Upper lobe of left lung (tissue), 6 donors: ENCODE data around the gene SIM1. TPM values are rescaled to one million over a fixed set of nuclear protein-coding genes. Genes with fewer than 3 reads are reported as not detected.

Experiments used
- ATAC-seq, 2 donors: fragments of 200-7000 bp; cut with Tn5 transposase; one replicate each; pipeline ENCODE4 v1.9.1; 2022; ENCODE audit warnings: mild to moderate bottlenecking in 2 of 2, moderate library complexity in 2 of 2; ENCODE audit not compliant: low FRiP score in 2 of 2
- DNase-seq, 2 donors: peaks; one replicate each; pipeline ENCODE4 v3.0.0-alpha.2; 2019 to 2020
- H3K27ac ChIP-seq, 4 donors: fragments of 200-600 bp; sonication (generic); one replicate each; pipeline ENCODE4 v1.5.1; 2016 to 2019
- H3K27me3 ChIP-seq, 4 donors: fragments of 200-600 bp; sonication (generic); one replicate each; pipeline ENCODE4 v1.5.1; 2017 to 2019
- H3K36me3 ChIP-seq, 4 donors: fragments of 200-600 bp; sonication (generic); one replicate each; pipeline ENCODE4 v1.5.1; 2016 to 2019
- H3K4me1 ChIP-seq, 4 donors: fragments of 200-600 bp; sonication (generic); one replicate each; pipeline ENCODE4 v1.5.1; 2018 to 2019
- H3K4me3 ChIP-seq, 4 donors: fragments of 200-600 bp; sonication (generic); one replicate each; pipeline ENCODE4 v1.5.1; 2017 to 2019; ENCODE audit warnings: mild to moderate bottlenecking in 2 of 4, moderate library complexity in 1 of 4
- H3K9me3 ChIP-seq, 4 donors: fragments of 200-600 bp; sonication (generic); one replicate each; pipeline ENCODE4 v1.5.1; 2018 to 2019
- EP300 ChIP-seq, 4 donors: sonication (generic); formaldehyde crosslinking; IDR thresholded peaks; one replicate each; pipeline ENCODE4 v1.5.1; 2017; ENCODE audit warnings: antibody characterized with exemption in 4 of 4, control low read depth in 2 of 4
- POLR2A ChIP-seq, 4 donors: fragments of 450-650 bp; IDR thresholded peaks; one replicate each; pipeline ENCODE4 v1.5.1; 2016 to 2017; ENCODE audit warnings: antibody characterized with exemption in 4 of 4, mild to moderate bottlenecking in 2 of 4
- POLR2AphosphoS5 ChIP-seq, 2 donors: sonication (generic); formaldehyde crosslinking; IDR thresholded peaks; one replicate each; pipeline ENCODE4 v1.5.1; 2017; ENCODE audit warnings: antibody characterized with exemption in 2 of 2
- WGBS, 2 donors: methylation state at CpG; one replicate each; pipeline ENCODE4 v1.1.5; 2017 to 2018; 5-methylcytosine and 5-hydroxymethylcytosine counted together
- total RNA-seq, 6 donors: library from RNA; depleted of rRNA in 4 of 6; stranded (reverse); fragments of >200 nt in 4 of 6; gene quantifications; one replicate each; pipeline versions ENCODE4 v1.1.0 to v1.2.1, GENCODE V29; 2016 to 2021
- TF ChIP-seq, protein P1 (sequence below), 6 experiments: fragments of 450-650 bp in 4 of 6; fragments of 200-600 bp in 2 of 6; sonication (generic) in 2 of 6; IDR thresholded peaks; one replicate each; pipeline ENCODE4 v1.5.1; 2016 to 2019; ENCODE audit warnings: antibody characterized with exemption in 6 of 6
- donor health status: DM: no; HTN: no; CAD: no; lungs with moderate emphysema.
- donor health status: DM: no; HTN: yes; CAD: no; lungs with severe emphysema.

The SIM1 gene
- total RNA-seq, 6 donors from 2014 or later, result not detected

DNA sequence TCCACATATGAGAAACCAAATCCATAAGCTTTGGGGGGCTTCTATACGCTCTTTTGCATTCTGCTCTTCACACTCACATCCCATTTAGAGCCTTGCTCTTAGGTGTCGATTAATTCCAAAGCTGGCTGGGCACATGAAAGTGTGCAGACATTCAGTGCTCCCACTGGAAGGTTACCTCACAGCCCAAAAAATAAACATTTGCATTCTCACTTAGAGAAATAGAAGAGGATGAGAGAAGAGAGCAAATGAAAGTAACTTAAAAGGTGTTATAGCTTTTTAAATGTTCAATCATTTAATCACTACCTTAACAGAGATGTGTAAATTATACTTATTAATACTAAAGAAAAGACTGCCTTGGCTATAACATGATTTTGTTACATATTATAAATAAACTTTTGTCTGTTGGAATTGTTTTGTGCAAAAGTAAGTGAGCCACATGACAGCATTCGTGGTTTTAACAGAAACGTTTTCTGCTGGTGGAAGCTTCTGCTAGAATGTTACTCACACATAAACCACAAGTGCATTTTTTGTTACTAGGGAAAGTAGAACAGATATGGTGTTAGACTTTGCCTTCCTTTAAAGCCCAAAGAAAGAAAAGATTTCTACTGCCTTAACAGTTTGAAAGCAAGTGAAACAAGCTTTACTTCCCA lies 116.7 kb downstream of the SIM1 start:
- Histone ChIP-seq H3K27ac (no peak overlapping the region), H3K4me3 (no peak overlapping the region), H3K4me1 (no peaks in the 10 kb centered on the region), H3K27me3 (no peaks in the 10 kb centered on the region), H3K36me3 (no peaks in the 10 kb centered on the region), H3K9me3 (no peaks in the 10 kb centered on the region)
- no peak for TF ChIP-seq POLR2A (IDR thresholded peaks at IDR 0.05)
- TF ChIP-seq, protein P1, sequence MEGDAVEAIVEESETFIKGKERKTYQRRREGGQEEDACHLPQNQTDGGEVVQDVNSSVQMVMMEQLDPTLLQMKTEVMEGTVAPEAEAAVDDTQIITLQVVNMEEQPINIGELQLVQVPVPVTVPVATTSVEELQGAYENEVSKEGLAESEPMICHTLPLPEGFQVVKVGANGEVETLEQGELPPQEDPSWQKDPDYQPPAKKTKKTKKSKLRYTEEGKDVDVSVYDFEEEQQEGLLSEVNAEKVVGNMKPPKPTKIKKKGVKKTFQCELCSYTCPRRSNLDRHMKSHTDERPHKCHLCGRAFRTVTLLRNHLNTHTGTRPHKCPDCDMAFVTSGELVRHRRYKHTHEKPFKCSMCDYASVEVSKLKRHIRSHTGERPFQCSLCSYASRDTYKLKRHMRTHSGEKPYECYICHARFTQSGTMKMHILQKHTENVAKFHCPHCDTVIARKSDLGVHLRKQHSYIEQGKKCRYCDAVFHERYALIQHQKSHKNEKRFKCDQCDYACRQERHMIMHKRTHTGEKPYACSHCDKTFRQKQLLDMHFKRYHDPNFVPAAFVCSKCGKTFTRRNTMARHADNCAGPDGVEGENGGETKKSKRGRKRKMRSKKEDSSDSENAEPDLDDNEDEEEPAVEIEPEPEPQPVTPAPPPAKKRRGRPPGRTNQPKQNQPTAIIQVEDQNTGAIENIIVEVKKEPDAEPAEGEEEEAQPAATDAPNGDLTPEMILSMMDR (IDR thresholded peaks at IDR 0.05), result no peak
- TF ChIP-seq EP300 (IDR thresholded peaks at IDR 0.05), result no peak
- TF ChIP-seq POLR2AphosphoS5 (IDR thresholded peaks at IDR 0.05), result no peak
- WGBS, 2 donors, result 48 to 57% methylated on average over 4 of the region's 4 CpGs
- ATAC-seq, result no peak
- DNase-seq, result no peak

DNA sequence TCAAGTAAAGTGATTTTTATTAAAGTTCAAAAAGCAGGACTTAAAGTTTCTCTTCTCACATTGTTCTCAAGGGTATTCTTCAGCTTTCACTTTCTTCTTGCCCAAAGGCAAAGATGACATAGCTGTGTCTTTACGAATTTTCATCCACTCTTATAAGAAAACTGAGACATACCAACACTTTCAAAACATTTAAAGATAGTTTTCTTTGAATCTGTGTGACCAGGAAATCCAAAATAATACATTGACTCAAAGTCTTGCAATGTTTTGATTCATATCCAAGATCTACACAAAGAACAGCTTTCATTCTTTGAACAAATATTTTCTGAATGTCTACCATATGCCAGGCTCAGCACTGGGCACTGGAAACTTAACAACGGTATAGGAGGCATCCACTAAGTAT lies 117.9 kb downstream of the SIM1 start:
- H3K36me3 ChIP-seq, result no peaks in the 10 kb centered on the region
- 59 to 62% methylated on average over 2 of the region's 2 CpGs for WGBS, 2 donors
- H3K27me3 ChIP-seq, result no peaks in the 10 kb centered on the region
- DNase-seq (no peak), ATAC-seq (no peak)
- no peaks in the 10 kb centered on the region for H3K4me1 ChIP-seq
- no peak overlapping the region for H3K4me3 ChIP-seq
- no peaks in the 10 kb centered on the region for H3K9me3 ChIP-seq
- TF ChIP-seq POLR2A (IDR thresholded peaks at IDR 0.05), result no peak
- TF ChIP-seq EP300 (IDR thresholded peaks at IDR 0.05), result no peak
- TF ChIP-seq, protein P1 (IDR thresholded peaks at IDR 0.05), result no peak
- no peak for TF ChIP-seq POLR2AphosphoS5 (IDR thresholded peaks at IDR 0.05)
- H3K27ac ChIP-seq, result no peak overlapping the region

DNA sequence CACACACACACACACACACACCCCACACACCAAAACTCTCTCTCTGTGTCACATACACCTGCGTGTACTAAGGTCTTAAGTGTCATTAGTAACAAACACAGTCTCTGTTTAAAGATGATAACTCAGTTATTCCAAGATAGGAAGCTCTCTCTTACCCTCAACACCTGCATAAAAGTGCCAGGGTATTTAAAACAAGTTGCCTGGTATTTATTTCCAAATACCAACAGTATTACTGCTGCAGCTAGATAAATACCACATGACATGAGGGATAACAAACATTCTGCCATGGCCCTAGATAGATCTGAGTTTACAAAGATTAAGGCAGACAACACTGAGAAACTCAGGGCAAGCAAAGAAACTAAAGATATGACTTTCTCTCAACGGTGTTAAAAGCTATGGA lies 118.5 kb downstream of the SIM1 start:
- TF ChIP-seq, protein P1 (IDR thresholded peaks at IDR 0.05), result no peak
- no peak for TF ChIP-seq POLR2AphosphoS5 (IDR thresholded peaks at IDR 0.05)
- TF ChIP-seq POLR2A (IDR thresholded peaks at IDR 0.05), result no peak
- no peak for TF ChIP-seq EP300 (IDR thresholded peaks at IDR 0.05)
- WGBS, 2 donors, result 31 to 36% methylated on average over 2 of the region's 2 CpGs
- ATAC-seq (no peak), DNase-seq (no peak)
- Histone ChIP-seq H3K4me1 (no peaks in the 10 kb centered on the region), H3K9me3 (no peaks in the 10 kb centered on the region), H3K36me3 (no peaks in the 10 kb centered on the region), H3K4me3 (no peak overlapping the region), H3K27me3 (no peaks in the 10 kb centered on the region), H3K27ac (no peak overlapping the region)

DNA sequence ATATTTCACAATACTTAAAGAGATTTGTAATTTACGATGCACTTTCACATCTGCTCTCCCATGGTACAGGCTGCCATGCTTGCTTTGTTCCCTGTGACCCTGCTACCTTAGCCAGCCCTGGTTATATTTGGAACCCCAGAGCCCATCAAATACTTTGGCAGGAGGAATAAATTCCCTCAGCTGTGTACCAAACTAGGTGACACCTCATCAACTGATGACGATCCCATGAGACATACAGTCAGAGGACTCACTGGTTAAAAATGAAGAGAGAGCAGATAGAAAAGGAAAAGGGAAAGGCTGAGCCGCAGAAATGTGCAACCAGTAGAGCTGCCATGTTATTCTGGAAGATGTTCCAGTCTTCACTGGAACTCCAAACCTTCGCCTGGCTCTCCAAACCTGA lies 120.0 kb downstream of the SIM1 start:
- Histone ChIP-seq H3K4me1 (no peaks in the 10 kb centered on the region), H3K9me3 (no peaks in the 10 kb centered on the region), H3K27me3 (no peaks in the 10 kb centered on the region), H3K36me3 (no peaks in the 10 kb centered on the region), H3K4me3 (no peak overlapping the region), H3K27ac (no peak overlapping the region)
- TF ChIP-seq POLR2AphosphoS5 (IDR thresholded peaks at IDR 0.05), result no peak
- TF ChIP-seq POLR2A (IDR thresholded peaks at IDR 0.05), result no peak
- TF ChIP-seq EP300 (IDR thresholded peaks at IDR 0.05), result no peak
- TF ChIP-seq, protein P1 (IDR thresholded peaks at IDR 0.05), result no peak
- 82 to 88% methylated on average over 4 of the region's 4 CpGs for WGBS, 2 donors
- DNase-seq (no peak), ATAC-seq (no peak)

DNA sequence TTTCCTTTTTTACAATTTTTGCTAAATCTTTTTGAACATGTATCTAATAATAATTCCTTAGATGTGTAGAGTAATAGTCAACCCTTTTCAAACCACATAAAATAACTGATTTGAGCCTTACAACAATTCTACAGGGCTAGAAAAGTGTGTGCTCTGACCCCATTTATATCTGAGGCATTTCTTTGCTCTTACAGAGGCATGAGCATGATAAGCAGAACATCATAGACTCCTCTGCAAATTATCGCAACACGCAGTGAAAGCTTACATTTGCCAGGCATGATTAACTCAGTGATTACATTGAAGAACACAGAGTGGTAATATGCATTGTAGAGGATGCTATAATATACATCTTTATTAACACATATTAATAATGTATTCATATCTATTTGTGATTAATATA lies 120.4 kb downstream of the SIM1 start:
- TF ChIP-seq POLR2AphosphoS5 (IDR thresholded peaks at IDR 0.05), result no peak
- TF ChIP-seq, protein P1 (IDR thresholded peaks at IDR 0.05), result no peak
- no peak for TF ChIP-seq EP300 (IDR thresholded peaks at IDR 0.05)
- TF ChIP-seq POLR2A (IDR thresholded peaks at IDR 0.05), result no peak
- no peak overlapping the region for H3K27ac ChIP-seq
- H3K4me1 ChIP-seq, result no peaks in the 10 kb centered on the region
- 84 to 98% methylated on average over 2 of the region's 2 CpGs for WGBS, 2 donors
- H3K9me3 ChIP-seq, result no peaks in the 10 kb centered on the region
- H3K36me3 ChIP-seq, result no peaks in the 10 kb centered on the region
- DNase-seq, result no peak
- H3K27me3 ChIP-seq, result no peaks in the 10 kb centered on the region
- no peak overlapping the region for H3K4me3 ChIP-seq
- no peak for ATAC-seq
